OCI-LY1 (cell line): ENCODE data around the gene GPR17.

Experiments used
- CTCF ChIP-seq: fragments of 200-600 bp; sonication (generic), shearing (Covaris generic); IDR thresholded peaks from 2 replicates; pipeline ENCODE4 v1.5.1; 2017; ENCODE audit warnings: mild to moderate bottlenecking, antibody characterized with exemption, low read length, moderate library complexity, mixed read lengths
- EZH2 ChIP-seq: fragments of 200-600 bp; sonication (generic), shearing (Covaris generic); IDR thresholded peaks from 2 replicates; pipeline ENCODE4 v1.8.0; 2017; ENCODE audit warnings: borderline replicate concordance, mixed run types, mild to moderate bottlenecking, antibody characterized with exemption, low read length, moderate library complexity, mixed read lengths

GRCh38 chr2:127634066-127634617 is 11.8 kb upstream of the GPR17 start:
- no peak for TF ChIP-seq CTCF
- no peak for TF ChIP-seq EZH2
